ENCODE measurements around the gene UQCRQ.

The UQCRQ gene

GRCh38 chr5:132837868-132838267 is 28.6 kb upstream of the UQCRQ start:
- TF ChIP-seq EZH2phosphoT487 (IDR thresholded peaks at IDR 0.05; ENCODE audit: low read depth): no peak
- TF ChIP-seq CTCF (IDR thresholded peaks at IDR 0.05; ENCODE audit: low read depth, low read length): no peak
- Histone ChIP-seq H4K20me1 (ENCODE audit: insufficient read depth, low read length) (no peaks in the 10 kb centered on the region), H3K9me3 (ENCODE audit: insufficient read depth, low read length) (no peaks in the 10 kb centered on the region), H3K4me2 (ENCODE audit: low read length) (no peak overlapping the region), H3K79me2 (ENCODE audit: low read length) (no peaks in the 10 kb centered on the region), H3K27ac (ENCODE audit: low read length) (no peak overlapping the region), H2AFZ (ENCODE audit: low read depth, low read length) (no peak overlapping the region), H3K27me3 (ENCODE audit: low read depth, low read length) (no peaks in the 10 kb centered on the region), H3K9ac (ENCODE audit: low read length) (no peak overlapping the region), H3K4me3 (ENCODE audit: low read length) (no peak overlapping the region), H3K4me1 (ENCODE audit: low read length) (no peaks in the 10 kb centered on the region), H3K36me3 (replicated peaks; ENCODE audit: low read depth, low read length) (no peaks in the 10 kb centered on the region)

- Histone ChIP-seq H3K27ac (ENCODE audit: low read length) (no peak overlapping the region), H3K79me2 (ENCODE audit: low read length) (no peaks in the 10 kb centered on the region)
Measured at GRCh38 chr5:132838516-132839282, 27.7 kb upstream of the UQCRQ start.

GRCh38 chr5:132839426-132840301 is 26.8 kb upstream of the UQCRQ start:
- no peaks in the 10 kb centered on the region for H3K36me3 ChIP-seq (replicated peaks; ENCODE audit: low read depth, low read length)
- H2AFZ ChIP-seq (ENCODE audit: low read depth, low read length): no peak overlapping the region
- H3K9me3 ChIP-seq (ENCODE audit: insufficient read depth, low read length): no peaks in the 10 kb centered on the region
- no peaks in the 10 kb centered on the region for H3K79me2 ChIP-seq (ENCODE audit: low read length)
- no peaks in the 10 kb centered on the region for H4K20me1 ChIP-seq (ENCODE audit: insufficient read depth, low read length)
- no peak overlapping the region for H3K9ac ChIP-seq (ENCODE audit: low read length)
- H3K4me2 ChIP-seq (ENCODE audit: low read length): no peak overlapping the region
- H3K4me3 ChIP-seq (ENCODE audit: low read length): no peak overlapping the region
- H3K27me3 ChIP-seq (ENCODE audit: low read depth, low read length): no peaks in the 10 kb centered on the region
- TF ChIP-seq EZH2phosphoT487 (IDR thresholded peaks at IDR 0.05; ENCODE audit: low read depth): no peak
- no peak for TF ChIP-seq CTCF (IDR thresholded peaks at IDR 0.05; ENCODE audit: low read depth, low read length)
- no peaks in the 10 kb centered on the region for H3K4me1 ChIP-seq (ENCODE audit: low read length)
- no peak overlapping the region for H3K27ac ChIP-seq (ENCODE audit: low read length)

More at GRCh38 chr5:132838516-132839282, 27.7 kb upstream of the UQCRQ start:
- Histone ChIP-seq H3K9ac (ENCODE audit: low read length) (no peak overlapping the region), H2AFZ (ENCODE audit: low read depth, low read length) (no peak overlapping the region), H4K20me1 (ENCODE audit: insufficient read depth, low read length) (no peaks in the 10 kb centered on the region), H3K4me3 (ENCODE audit: low read length) (no peak overlapping the region), H3K36me3 (replicated peaks; ENCODE audit: low read depth, low read length) (no peaks in the 10 kb centered on the region), H3K9me3 (ENCODE audit: insufficient read depth, low read length) (no peaks in the 10 kb centered on the region), H3K4me2 (ENCODE audit: low read length) (no peak overlapping the region), H3K27me3 (ENCODE audit: low read depth, low read length) (no peaks in the 10 kb centered on the region), H3K4me1 (ENCODE audit: low read length) (no peaks in the 10 kb centered on the region)
- TF ChIP-seq EZH2phosphoT487 (IDR thresholded peaks at IDR 0.05; ENCODE audit: low read depth) (no peak), CTCF (IDR thresholded peaks at IDR 0.05; ENCODE audit: low read depth, low read length) (no peak)

- no peaks in the 10 kb centered on the region for H3K79me2 ChIP-seq (ENCODE audit: low read length)
- H3K36me3 ChIP-seq (replicated peaks; ENCODE audit: low read depth, low read length): no peaks in the 10 kb centered on the region
- H4K20me1 ChIP-seq (ENCODE audit: insufficient read depth, low read length): no peaks in the 10 kb centered on the region
- TF ChIP-seq CTCF (IDR thresholded peaks at IDR 0.05; ENCODE audit: low read depth, low read length): no peak
- no peak for TF ChIP-seq EZH2phosphoT487 (IDR thresholded peaks at IDR 0.05; ENCODE audit: low read depth)
- no peak overlapping the region for H3K27ac ChIP-seq (ENCODE audit: low read length)
- no peaks in the 10 kb centered on the region for H3K4me1 ChIP-seq (ENCODE audit: low read length)
- H3K9me3 ChIP-seq (ENCODE audit: insufficient read depth, low read length): no peaks in the 10 kb centered on the region
- no peak overlapping the region for H3K9ac ChIP-seq (ENCODE audit: low read length)
- no peak overlapping the region for H2AFZ ChIP-seq (ENCODE audit: low read depth, low read length)
- no peaks in the 10 kb centered on the region for H3K27me3 ChIP-seq (ENCODE audit: low read depth, low read length)
- no peak overlapping the region for H3K4me3 ChIP-seq (ENCODE audit: low read length)
- H3K4me2 ChIP-seq (ENCODE audit: low read length): no peak overlapping the region
Measured at GRCh38 chr5:132840313-132840712, 26.1 kb upstream of the UQCRQ start.

Measured in OCI-LY3 (cell line).